ENCODE measurements around the gene DNAI4. TPM values are rescaled to one million over a fixed set of nuclear protein-coding genes. Genes with fewer than 3 reads are reported as not detected.

DNAI4 gene
- total RNA-seq, 2 experiments from 2014 or later, result 1.9 to 10.2 TPM

GRCh38 chr1:66852870-66853269 lies 71.8 kb downstream of the DNAI4 start:
- peaks cover 19% of the 10 kb centered on the region; the same call in 1 of the 2 replicates for H3K9me3 ChIP-seq (ENCODE audit: low read length)
- H3K4me2 ChIP-seq (ENCODE audit: low read length), result peak overlapping the region; percentile 6
- no peaks in the 10 kb centered on the region; the same call in 1 of the 2 replicates for H3K9me2 ChIP-seq (ENCODE audit: insufficient read depth, low read length)
- no peaks in the 10 kb centered on the region for H3K79me2 ChIP-seq (ENCODE audit: insufficient read depth, low read depth, low read length)
- peak overlapping the region; percentile 44; the same call in 1 of the 2 replicates for H2AFZ ChIP-seq (ENCODE audit: low read length)
- intact Hi-C loops (cut with micrococcal nuclease; ENCODE audit: unreplicated experiment), result no loop called here
- no TSS peak for BruUV-seq (replicated peaks)
- no peak overlapping the region for H3K4me3 ChIP-seq (ENCODE audit: low read depth, low read length, poor library complexity, severe bottlenecking)
- POLR2A ChIA-PET, result interaction anchor here (0.7 to 1.5 kb wide), 5 partner anchors 9 to 419 kb away, joined by 3 to 4 read pairs (median 3); no protein-coding TSS in a partner anchor
- CTCF ChIA-PET (ENCODE audit: unreplicated experiment), result no interaction called here
- TF ChIP-seq EZH2phosphoT487 (IDR thresholded peaks at IDR 0.05; ENCODE audit: borderline replicate concordance, low read depth, low read length), result no peak
- H3K36me3 ChIP-seq (ENCODE audit: insufficient read depth, low read length), result peaks cover 5% of the 10 kb centered on the region; the same call in 1 of the 2 replicates
- no peaks in the 10 kb centered on the region for H4K20me1 ChIP-seq (ENCODE audit: insufficient read depth, low read length)
- H3K4me1 ChIP-seq (ENCODE audit: insufficient read depth, low read length, poor library complexity, severe bottlenecking), result peaks cover 13% of the 10 kb centered on the region
- H3K27ac ChIP-seq (ENCODE audit: low read depth, low read length, poor library complexity, severe bottlenecking), result no peak overlapping the region
- peak; percentile 59 for DNase-seq (ENCODE audit: low spot score)

GRCh38 chr1:66850989-66851388 lies 73.7 kb downstream of the DNAI4 start:
- no peak overlapping the region for H3K4me2 ChIP-seq (ENCODE audit: low read length)
- TF ChIP-seq EZH2phosphoT487 (IDR thresholded peaks at IDR 0.05; ENCODE audit: borderline replicate concordance, low read depth, low read length) (no peak), CTCF (conservative IDR thresholded peaks at IDR 0.05; ENCODE audit: low read length) (no peak)
- peaks cover 5% of the 10 kb centered on the region; the same call in 1 of the 2 replicates for H3K36me3 ChIP-seq (ENCODE audit: insufficient read depth, low read length)
- BruUV-seq (replicated peaks), result no TSS peak
- H3K4me3 ChIP-seq (ENCODE audit: low read depth, low read length, poor library complexity, severe bottlenecking), result no peak overlapping the region
- intact Hi-C loops (cut with micrococcal nuclease; ENCODE audit: unreplicated experiment), result no loop called here
- POLR2A ChIA-PET, result interaction anchor here (2.3 kb wide), 1 partner anchor 9 kb away, joined by 8 read pairs; no protein-coding TSS in a partner anchor
- CTCF ChIA-PET (ENCODE audit: unreplicated experiment), result no interaction called here
- H3K9me3 ChIP-seq (ENCODE audit: low read length), result peaks cover 19% of the 10 kb centered on the region; the same call in 1 of the 2 replicates
- no peak overlapping the region for H2AFZ ChIP-seq (ENCODE audit: low read length)
- H3K79me2 ChIP-seq (ENCODE audit: insufficient read depth, low read depth, low read length), result no peaks in the 10 kb centered on the region
- peaks cover 13% of the 10 kb centered on the region for H3K4me1 ChIP-seq (ENCODE audit: insufficient read depth, low read length, poor library complexity, severe bottlenecking)
- DNase-seq (ENCODE audit: low spot score), result no peak
- no peaks in the 10 kb centered on the region for H4K20me1 ChIP-seq (ENCODE audit: insufficient read depth, low read length)
- no peaks in the 10 kb centered on the region; the same call in 1 of the 2 replicates for H3K9me2 ChIP-seq (ENCODE audit: insufficient read depth, low read length)
- no peak overlapping the region for H3K27ac ChIP-seq (ENCODE audit: low read depth, low read length, poor library complexity, severe bottlenecking)

GRCh38 chr1:66848193-66848592 lies 76.5 kb downstream of the DNAI4 start:
- peaks cover under 1% of the 10 kb centered on the region; the same call in 1 of the 2 replicates for H3K36me3 ChIP-seq (ENCODE audit: insufficient read depth, low read length)
- TF ChIP-seq EZH2phosphoT487 (IDR thresholded peaks at IDR 0.05; ENCODE audit: borderline replicate concordance, low read depth, low read length) (no peak), CTCF (conservative IDR thresholded peaks at IDR 0.05; ENCODE audit: low read length) (no peak)
- H4K20me1 ChIP-seq (ENCODE audit: insufficient read depth, low read length), result no peaks in the 10 kb centered on the region
- H3K4me1 ChIP-seq (ENCODE audit: insufficient read depth, low read length, poor library complexity, severe bottlenecking), result peaks cover 11% of the 10 kb centered on the region
- POLR2A ChIA-PET, result interaction anchor here (2.8 kb wide), 1 partner anchor 10 kb away, joined by 9 read pairs; no protein-coding TSS in a partner anchor
- no TSS peak for BruUV-seq (replicated peaks)
- no peak overlapping the region for H3K27ac ChIP-seq (ENCODE audit: low read depth, low read length, poor library complexity, severe bottlenecking)
- H3K9me2 ChIP-seq (ENCODE audit: insufficient read depth, low read length), result no peaks in the 10 kb centered on the region; the same call in 1 of the 2 replicates
- CTCF ChIA-PET (ENCODE audit: unreplicated experiment), result no interaction called here
- H3K4me2 ChIP-seq (ENCODE audit: low read length), result no peak overlapping the region
- H3K79me2 ChIP-seq (ENCODE audit: insufficient read depth, low read depth, low read length), result no peaks in the 10 kb centered on the region
- peaks cover 10% of the 10 kb centered on the region; the same call in 1 of the 2 replicates for H3K9me3 ChIP-seq (ENCODE audit: low read length)
- no peak for DNase-seq (ENCODE audit: low spot score)
- H2AFZ ChIP-seq (ENCODE audit: low read length), result peak overlapping the region; percentile 2; the same call in 1 of the 2 replicates
- H3K4me3 ChIP-seq (ENCODE audit: low read depth, low read length, poor library complexity, severe bottlenecking), result no peak overlapping the region
- intact Hi-C loops (cut with micrococcal nuclease; ENCODE audit: unreplicated experiment), result no loop called here
